GM10266 (cell line): Measurements from ENCODE around the gene GDPD4.

Experiments used
- DNase-seq: peaks from one replicate; pipeline ENCODE4 v3.0.0; 2012; ENCODE audit errors: extremely low spot score
- CTCF ChIP-seq: IDR thresholded peaks from 2 replicates; pipeline ENCODE4 v1.5.1; 2012; ENCODE audit warnings: mild to moderate bottlenecking, low read depth; ENCODE audit not compliant: control insufficient read depth, insufficient read depth; ENCODE audit errors: missing control alignments

Gene GDPD4

GRCh38 chr11:77179681-77180080 is 121.8 kb downstream of the GDPD4 start:
- no peak for TF ChIP-seq CTCF
- DNase-seq: no peak

- no peak for TF ChIP-seq CTCF
- no peak for DNase-seq
These were observed 122.4 kb downstream of the GDPD4 start for GRCh38 chr11:77179048-77179447.

DNA sequence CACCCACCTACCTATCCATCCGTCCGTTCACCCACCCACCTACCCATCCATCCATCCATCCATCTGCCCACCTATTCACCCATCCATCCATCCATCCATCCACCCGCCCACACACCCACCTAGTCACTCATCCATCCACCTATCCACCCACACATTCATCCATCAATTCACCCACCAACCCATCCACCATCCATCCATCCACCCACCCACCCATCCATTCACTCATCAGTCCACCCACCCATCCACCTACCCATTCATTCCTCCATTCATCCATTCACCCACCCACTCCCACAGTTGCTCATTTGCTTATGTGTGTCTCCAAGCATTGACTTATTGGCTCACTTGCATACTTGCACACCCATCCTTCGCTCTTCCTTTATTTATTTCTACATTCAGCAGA is 123.3 kb downstream of the GDPD4 start:
- no peak for DNase-seq
- no peak for TF ChIP-seq CTCF

DNA sequence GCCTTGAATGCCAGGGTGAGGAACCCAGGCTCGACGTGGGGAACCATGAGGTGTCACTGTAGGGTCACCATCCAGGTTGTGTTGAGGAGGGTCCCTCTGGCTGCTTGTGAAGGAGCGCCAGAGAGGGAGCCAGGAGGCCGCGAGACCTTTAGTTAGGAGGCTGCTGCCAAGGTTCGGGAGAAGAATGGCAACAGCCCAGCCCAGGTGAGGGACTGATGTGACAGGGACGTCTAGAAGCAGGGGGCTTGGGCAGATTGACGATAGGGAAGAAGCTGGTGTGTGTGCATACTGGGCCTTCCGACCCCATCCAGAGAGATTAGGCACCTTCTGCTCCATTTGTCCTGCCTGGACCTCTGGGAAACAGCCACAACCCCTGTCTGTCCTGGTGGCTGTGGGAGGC is 124.5 kb downstream of the GDPD4 start:
- no peak for TF ChIP-seq CTCF
- DNase-seq: no peak

DNA sequence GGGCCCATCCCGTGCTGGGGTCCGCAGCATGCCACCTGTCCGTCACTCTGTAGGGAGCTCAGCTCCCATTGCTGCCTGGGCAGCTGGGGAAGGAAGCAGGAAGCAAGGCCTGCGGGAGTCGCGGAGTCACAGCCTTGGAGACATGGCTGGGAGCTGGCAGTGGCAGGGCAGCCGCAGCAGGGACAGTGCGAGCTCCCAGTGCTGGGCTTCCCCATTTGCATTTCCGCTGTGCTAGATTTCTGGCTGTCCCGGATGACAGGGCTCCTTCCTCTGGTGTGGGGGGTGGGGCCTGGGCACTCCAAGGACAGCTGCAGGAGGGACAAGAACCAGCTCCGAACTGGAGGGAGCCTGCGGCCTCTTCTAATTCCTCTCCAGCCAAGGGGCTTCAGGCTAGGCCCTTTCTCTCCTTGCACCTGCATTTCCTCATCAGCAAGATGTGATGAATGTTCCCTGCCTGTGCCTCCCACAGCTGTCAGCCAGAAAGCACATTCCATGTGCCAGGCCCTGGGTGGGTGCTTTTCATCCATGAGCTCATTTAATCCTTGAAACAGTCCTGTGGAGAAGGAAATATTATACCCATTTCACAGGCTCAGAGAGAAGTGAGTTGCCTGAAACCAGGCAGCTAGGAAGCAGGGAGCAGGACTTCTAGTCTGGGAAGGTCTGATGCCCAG is 125.5 kb downstream of the GDPD4 start:
- no peak for TF ChIP-seq CTCF
- peak; percentile 49 for DNase-seq

GRCh38 chr11:77175021-77175842 is 126.3 kb downstream of the GDPD4 start:
- TF ChIP-seq CTCF: no peak
- no peak for DNase-seq

DNA sequence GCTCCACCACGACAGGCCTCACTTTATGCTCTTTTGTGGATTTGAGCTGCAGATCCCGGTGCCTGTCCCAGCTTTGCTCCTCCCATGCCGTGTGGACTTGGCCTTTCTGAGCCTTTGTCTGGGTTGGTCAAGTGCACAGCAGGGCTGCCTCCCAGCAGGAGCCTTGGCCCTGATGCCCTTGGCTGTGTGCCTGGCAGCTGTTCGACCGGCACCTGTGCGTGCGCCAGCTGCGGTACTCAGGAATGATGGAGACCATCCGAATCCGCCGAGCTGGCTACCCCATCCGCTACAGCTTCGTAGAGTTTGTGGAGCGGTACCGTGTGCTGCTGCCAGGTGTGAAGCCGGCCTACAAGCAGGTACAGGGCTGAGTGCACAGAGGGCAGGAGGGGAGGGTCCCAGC is 126.9 kb downstream of the GDPD4 start:
- no peak for TF ChIP-seq CTCF
- no peak for DNase-seq
